Thyroid gland (tissue), 4 donors: ENCODE results near the gene COL6A2.

Source experiments
- CTCF ChIP-seq, 6 experiments: fragments of 200-600 bp in 3 of 6; fragments of 450-650 bp in 3 of 6; sonication (generic) in 3 of 6; IDR thresholded peaks; one replicate each; pipeline ENCODE4 v1.5.1; 2016 to 2019; ENCODE audit warnings: antibody characterized with exemption in 6 of 6, mild to moderate bottlenecking in 2 of 6, inconsistent platforms in 1 of 6, moderate library complexity in 1 of 6
- POLR2A ChIP-seq, 2 donors: fragments of 450-650 bp; IDR thresholded peaks; one replicate each; pipeline ENCODE4 v1.6.1; 2017; ENCODE audit warnings: antibody characterized with exemption in 2 of 2, mild to moderate bottlenecking in 2 of 2, moderate library complexity in 1 of 2

GRCh38 chr21:46128106-46128932, 30.4 kb downstream of the COL6A2 start:
- no peak for TF ChIP-seq CTCF (IDR thresholded peaks at IDR 0.05)
- TF ChIP-seq POLR2A (IDR thresholded peaks at IDR 0.05) = no peak
